Measurements from ENCODE around the gene INMT. TPM values are rescaled to one million over a fixed set of nuclear protein-coding genes. Genes with fewer than 3 reads are reported as not detected.

The INMT gene
- total RNA-seq, 1 donor from 2014 or later = 0.26 TPM

GRCh38 chr7:30789334-30789711, 37.4 kb downstream of the INMT start:
- FAIRE-seq (no peak), DNase-seq (ENCODE audit: low read depth) (peak; percentile 88)
- H3K36me3 ChIP-seq (ENCODE audit: control insufficient read depth, insufficient read depth, low read length) = peaks cover 4% of the 10 kb centered on the region
- H3K27me3 ChIP-seq (ENCODE audit: control insufficient read depth, insufficient read depth, low read length) = no peaks in the 10 kb centered on the region
- H3K4me3 ChIP-seq (ENCODE audit: low read depth, low read length) = no peak overlapping the region
- TF ChIP-seq CTCF (IDR thresholded peaks at IDR 0.05; ENCODE audit: insufficient read depth, low read length, severe bottlenecking) = no peak

- Histone ChIP-seq H3K4me3 (ENCODE audit: low read depth, low read length) (no peak overlapping the region), H3K27me3 (ENCODE audit: control insufficient read depth, insufficient read depth, low read length) (no peaks in the 10 kb centered on the region), H3K36me3 (ENCODE audit: control insufficient read depth, insufficient read depth, low read length) (peaks cover 4% of the 10 kb centered on the region)
- no peak for DNase-seq (ENCODE audit: low read depth)
- no peak for TF ChIP-seq CTCF (IDR thresholded peaks at IDR 0.05; ENCODE audit: insufficient read depth, low read length, severe bottlenecking)
- no peak for FAIRE-seq
Measured at GRCh38 chr7:30790356-30790755, 38.4 kb downstream of the INMT start.

- no peak for DNase-seq (ENCODE audit: low read depth)
- peaks cover 1% of the 10 kb centered on the region for H3K36me3 ChIP-seq (ENCODE audit: control insufficient read depth, insufficient read depth, low read length)
- FAIRE-seq = no peak
- H3K4me3 ChIP-seq (ENCODE audit: low read depth, low read length) = no peak overlapping the region
- no peak for TF ChIP-seq CTCF (IDR thresholded peaks at IDR 0.05; ENCODE audit: insufficient read depth, low read length, severe bottlenecking)
- no peaks in the 10 kb centered on the region for H3K27me3 ChIP-seq (ENCODE audit: control insufficient read depth, insufficient read depth, low read length)
Measured at GRCh38 chr7:30791114-30791513, 39.2 kb downstream of the INMT start.

GRCh38 chr7:30795161-30795948, 43.4 kb downstream of the INMT start:
- H3K4me3 ChIP-seq (ENCODE audit: low read depth, low read length) = no peak overlapping the region
- DNase-seq (ENCODE audit: low read depth) (no peak), FAIRE-seq (no peak)
- no peaks in the 10 kb centered on the region for H3K27me3 ChIP-seq (ENCODE audit: control insufficient read depth, insufficient read depth, low read length)
- TF ChIP-seq CTCF (IDR thresholded peaks at IDR 0.05; ENCODE audit: insufficient read depth, low read length, severe bottlenecking) = no peak
- peaks cover 1% of the 10 kb centered on the region for H3K36me3 ChIP-seq (ENCODE audit: control insufficient read depth, insufficient read depth, low read length)

- Histone ChIP-seq H3K4me3 (ENCODE audit: low read depth, low read length) (no peak overlapping the region), H3K36me3 (ENCODE audit: control insufficient read depth, insufficient read depth, low read length) (peaks cover 1% of the 10 kb centered on the region), H3K27me3 (ENCODE audit: control insufficient read depth, insufficient read depth, low read length) (no peaks in the 10 kb centered on the region)
- DNase-seq (ENCODE audit: low read depth) (peak; percentile 54), FAIRE-seq (no peak)
- no peak for TF ChIP-seq CTCF (IDR thresholded peaks at IDR 0.05; ENCODE audit: insufficient read depth, low read length, severe bottlenecking)
Measured at GRCh38 chr7:30796105-30796869, 44.4 kb downstream of the INMT start.

Data from bronchial epithelial cell (primary cell).